ENCODE results near the gene XYLT1. TPM values are rescaled to one million over a fixed set of nuclear protein-coding genes. Genes with fewer than 3 reads are reported as not detected.

The XYLT1 gene
- total RNA-seq, 3 donors from 2014 or later, result 1.9 to 3.1 (median 2.3) TPM

GRCh38 chr16:17159617-17160016 is 311.1 kb downstream of the XYLT1 start:
- ATAC-seq (no peak), DNase-seq (no peak)
- H3K36me3 Mint-ChIP-seq (ENCODE audit: insufficient read depth), result peaks cover 20% of the 10 kb centered on the region
- no peaks in the 10 kb centered on the region for H3K27me3 Mint-ChIP-seq (ENCODE audit: low read depth)
- peaks cover 4% of the 10 kb centered on the region for H3K4me1 Mint-ChIP-seq (ENCODE audit: low read depth)
- no peak overlapping the region for H3K4me3 Mint-ChIP-seq
- H3K9me3 Mint-ChIP-seq, result no peaks in the 10 kb centered on the region

DNA sequence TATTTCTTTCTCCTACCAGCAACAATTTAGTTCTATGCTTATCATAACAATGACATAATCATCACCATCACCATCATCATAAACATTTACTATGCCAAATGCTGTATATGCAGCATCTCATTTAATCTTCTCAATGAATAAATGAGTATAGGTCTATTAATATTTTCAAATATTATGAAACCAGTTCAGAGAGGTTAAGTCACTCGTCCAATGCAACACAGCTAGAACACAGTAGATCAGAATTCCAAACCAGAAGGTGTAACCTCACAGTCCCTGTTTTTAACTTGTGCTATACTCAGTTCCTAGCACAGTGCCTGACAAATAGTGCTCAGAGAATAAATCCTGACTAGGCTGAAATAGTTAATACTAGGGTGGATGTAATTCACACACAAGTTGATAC is 314.8 kb downstream of the XYLT1 start:
- DNase-seq, result no peak
- no peaks in the 10 kb centered on the region for H3K27me3 Mint-ChIP-seq (ENCODE audit: low read depth)
- H3K9me3 Mint-ChIP-seq, result no peaks in the 10 kb centered on the region
- no peaks in the 10 kb centered on the region for H3K4me1 Mint-ChIP-seq (ENCODE audit: low read depth)
- H3K4me3 Mint-ChIP-seq, result no peak overlapping the region
- peaks cover 16% of the 10 kb centered on the region for H3K36me3 Mint-ChIP-seq (ENCODE audit: insufficient read depth)
- ATAC-seq, result no peak

GRCh38 chr16:17155485-17155884 is 315.3 kb downstream of the XYLT1 start:
- Mint-ChIP-seq H3K4me3 (no peak overlapping the region), H3K4me1 (ENCODE audit: low read depth) (no peaks in the 10 kb centered on the region), H3K9me3 (no peaks in the 10 kb centered on the region), H3K27me3 (ENCODE audit: low read depth) (no peaks in the 10 kb centered on the region), H3K36me3 (ENCODE audit: insufficient read depth) (peaks cover 16% of the 10 kb centered on the region)
- DNase-seq (no peak), ATAC-seq (no peak)

- Mint-ChIP-seq H3K27me3 (ENCODE audit: low read depth) (no peaks in the 10 kb centered on the region), H3K9me3 (no peaks in the 10 kb centered on the region), H3K4me1 (ENCODE audit: low read depth) (no peaks in the 10 kb centered on the region), H3K36me3 (ENCODE audit: insufficient read depth) (peaks cover 14% of the 10 kb centered on the region), H3K4me3 (no peak overlapping the region)
- DNase-seq, result no peak
- no peak for ATAC-seq
These were observed 315.8 kb downstream of the XYLT1 start for GRCh38 chr16:17154981-17155380.

- ATAC-seq (no peak), DNase-seq (no peak)
- H3K36me3 Mint-ChIP-seq (ENCODE audit: insufficient read depth), result no peaks in the 10 kb centered on the region
- no peaks in the 10 kb centered on the region for H3K4me1 Mint-ChIP-seq (ENCODE audit: low read depth)
- no peak overlapping the region for H3K4me3 Mint-ChIP-seq
- H3K27me3 Mint-ChIP-seq (ENCODE audit: low read depth), result no peaks in the 10 kb centered on the region
- H3K9me3 Mint-ChIP-seq, result no peaks in the 10 kb centered on the region
These were observed 318.4 kb downstream of the XYLT1 start for GRCh38 chr16:17152311-17152710.

DNA sequence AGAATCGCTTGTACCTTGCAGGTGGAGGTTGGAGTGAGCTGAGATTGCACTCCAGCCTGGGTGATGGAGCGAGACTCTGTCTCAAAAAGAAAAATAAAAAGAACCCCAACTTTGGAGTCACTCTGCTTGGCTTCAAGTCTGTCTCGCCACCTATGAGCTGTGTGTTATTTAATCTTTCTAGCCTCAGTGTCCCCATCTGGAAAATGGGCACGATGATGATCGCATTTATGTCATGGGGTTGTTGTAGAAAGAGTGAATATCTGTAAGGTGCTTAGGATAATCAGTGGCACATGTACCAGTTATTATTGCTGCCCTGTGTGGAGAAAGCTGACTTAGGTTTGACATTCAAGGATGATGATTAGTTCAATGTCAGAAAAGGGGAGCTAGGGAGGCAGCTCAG is 319.4 kb downstream of the XYLT1 start:
- Mint-ChIP-seq H3K27me3 (ENCODE audit: low read depth) (no peaks in the 10 kb centered on the region), H3K9me3 (no peaks in the 10 kb centered on the region), H3K36me3 (ENCODE audit: insufficient read depth) (peaks cover 2% of the 10 kb centered on the region), H3K4me3 (no peak overlapping the region), H3K4me1 (ENCODE audit: low read depth) (no peaks in the 10 kb centered on the region)
- DNase-seq, result no peak
- no peak for ATAC-seq

DNA sequence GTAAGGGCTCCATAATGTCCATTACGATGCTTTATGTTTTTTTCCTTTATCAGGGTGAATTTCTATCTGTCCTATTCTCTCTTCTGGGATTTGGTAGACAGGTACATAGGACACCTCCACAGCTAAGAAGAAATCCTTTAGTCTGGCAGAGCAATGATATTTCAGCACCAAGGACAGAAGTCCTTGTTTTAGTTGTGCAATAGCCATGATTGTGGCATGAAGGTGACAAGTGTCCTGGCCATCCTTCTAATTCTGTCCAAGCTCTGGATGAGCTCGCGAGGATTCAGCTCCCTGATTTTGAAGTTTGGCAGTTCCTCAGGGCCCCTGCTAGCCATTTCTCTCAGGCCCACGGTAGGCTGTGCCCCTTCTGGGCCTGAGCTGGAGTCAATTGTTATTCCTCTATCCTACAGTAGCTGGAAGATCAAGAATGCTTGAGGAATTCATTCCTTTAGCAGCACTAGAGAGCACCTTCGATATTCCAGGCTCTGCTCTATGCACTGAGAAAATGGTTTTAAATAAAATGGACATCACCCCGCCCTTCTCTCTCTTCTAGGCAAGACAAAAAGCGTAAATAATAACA is 320.8 kb downstream of the XYLT1 start:
- Mint-ChIP-seq H3K36me3 (ENCODE audit: insufficient read depth) (peaks cover 5% of the 10 kb centered on the region), H3K4me1 (ENCODE audit: low read depth) (no peaks in the 10 kb centered on the region), H3K9me3 (no peaks in the 10 kb centered on the region), H3K27me3 (ENCODE audit: low read depth) (no peaks in the 10 kb centered on the region), H3K4me3 (no peak overlapping the region)
- no peak for DNase-seq
- no peak for ATAC-seq

DNA sequence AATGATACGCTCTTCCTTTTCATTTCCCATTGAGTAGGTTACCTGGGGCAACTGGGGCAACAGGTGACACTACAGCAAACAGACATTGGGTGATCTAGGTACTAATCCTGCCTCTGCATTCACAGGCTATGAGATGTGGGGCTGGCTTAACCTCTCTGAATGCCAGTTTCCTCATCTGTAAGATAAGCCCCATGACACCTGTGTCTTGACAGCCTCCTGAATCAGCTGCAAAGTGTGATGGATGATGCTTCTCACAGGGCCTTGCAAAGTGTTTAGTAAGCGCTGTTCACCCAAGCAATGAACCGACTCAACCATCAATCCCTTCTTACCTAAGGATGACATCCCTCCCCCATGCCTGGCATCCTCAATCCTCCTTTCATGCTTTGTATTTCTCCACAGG is 322.8 kb downstream of the XYLT1 start:
- ATAC-seq (no peak), DNase-seq (no peak)
- peaks cover 5% of the 10 kb centered on the region for H3K36me3 Mint-ChIP-seq (ENCODE audit: insufficient read depth)
- H3K4me1 Mint-ChIP-seq (ENCODE audit: low read depth), result no peaks in the 10 kb centered on the region
- H3K27me3 Mint-ChIP-seq (ENCODE audit: low read depth), result no peaks in the 10 kb centered on the region
- H3K4me3 Mint-ChIP-seq, result no peak overlapping the region
- H3K9me3 Mint-ChIP-seq, result no peaks in the 10 kb centered on the region

DNA sequence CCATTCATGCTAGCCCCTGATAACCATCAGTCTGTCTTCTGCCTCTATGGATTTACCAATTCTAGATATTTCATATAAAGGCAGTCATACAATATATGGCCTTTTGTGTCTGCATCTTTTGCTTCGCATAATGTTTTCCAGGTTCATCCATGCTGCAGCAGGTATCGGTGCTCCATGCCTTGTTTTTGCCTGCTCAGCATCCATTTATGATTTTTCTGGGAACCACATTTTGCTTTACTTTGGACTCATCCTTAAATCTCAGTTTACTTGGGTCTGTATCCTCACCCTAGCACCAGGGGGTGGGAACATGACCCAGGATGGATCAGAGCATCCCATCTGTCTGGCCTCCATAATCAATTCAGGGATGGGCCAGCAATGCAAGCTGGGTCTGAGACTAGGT is 325.7 kb downstream of the XYLT1 start:
- DNase-seq (no peak), ATAC-seq (no peak)
- no peak overlapping the region for H3K4me3 Mint-ChIP-seq
- H3K36me3 Mint-ChIP-seq (ENCODE audit: insufficient read depth), result peaks cover 10% of the 10 kb centered on the region
- H3K9me3 Mint-ChIP-seq, result no peaks in the 10 kb centered on the region
- no peaks in the 10 kb centered on the region for H3K27me3 Mint-ChIP-seq (ENCODE audit: low read depth)
- H3K4me1 Mint-ChIP-seq (ENCODE audit: low read depth), result no peaks in the 10 kb centered on the region

- no peaks in the 10 kb centered on the region for H3K9me3 Mint-ChIP-seq
- ATAC-seq, result no peak
- peaks cover 15% of the 10 kb centered on the region for H3K36me3 Mint-ChIP-seq (ENCODE audit: insufficient read depth)
- H3K4me3 Mint-ChIP-seq, result no peak overlapping the region
- no peaks in the 10 kb centered on the region for H3K27me3 Mint-ChIP-seq (ENCODE audit: low read depth)
- no peaks in the 10 kb centered on the region for H3K4me1 Mint-ChIP-seq (ENCODE audit: low read depth)
- no peak for DNase-seq
These were observed 326.3 kb downstream of the XYLT1 start for GRCh38 chr16:17144431-17144830.

DNA sequence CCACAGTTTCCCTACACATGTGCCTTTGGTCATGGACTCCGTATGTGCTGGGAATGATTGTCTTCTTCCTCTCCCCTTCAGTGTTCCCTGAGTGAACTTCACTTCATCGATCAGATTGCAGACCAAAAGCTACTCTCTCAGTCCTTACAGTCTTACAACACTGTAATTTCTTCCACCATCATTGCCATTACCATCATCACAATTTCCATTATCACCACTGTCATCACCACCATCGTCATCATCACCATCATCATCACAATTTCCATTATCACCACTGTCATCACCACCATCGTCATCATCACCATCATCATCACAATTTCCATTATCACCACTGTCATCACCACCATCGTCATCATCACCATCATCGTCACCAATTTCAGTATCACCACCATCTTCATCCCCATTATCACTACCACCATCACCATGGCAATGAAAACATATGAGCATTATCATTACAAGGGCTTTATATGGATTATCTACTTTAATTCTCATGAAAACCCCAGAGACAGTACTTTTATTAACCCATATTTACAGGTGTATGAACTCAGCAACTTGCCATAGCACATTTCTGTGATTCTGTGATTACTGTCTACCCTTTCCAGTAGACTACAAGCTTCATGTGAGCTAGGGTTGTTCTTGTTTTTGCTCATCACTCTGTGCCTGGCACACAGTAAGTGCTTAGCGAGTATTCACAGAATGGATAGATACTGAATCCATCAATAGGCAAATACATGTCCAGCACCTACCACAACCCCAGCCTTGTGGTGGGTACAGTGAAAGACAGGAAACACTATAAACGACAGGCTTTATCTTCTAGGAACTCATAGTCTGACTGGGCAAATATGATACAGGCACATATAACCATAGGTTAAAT is 327.0 kb downstream of the XYLT1 start:
- Mint-ChIP-seq H3K36me3 (ENCODE audit: insufficient read depth) (peaks cover 16% of the 10 kb centered on the region), H3K4me1 (ENCODE audit: low read depth) (no peaks in the 10 kb centered on the region), H3K4me3 (no peak overlapping the region), H3K27me3 (ENCODE audit: low read depth) (no peaks in the 10 kb centered on the region), H3K9me3 (no peaks in the 10 kb centered on the region)
- no peak for ATAC-seq
- DNase-seq, result no peak

DNA sequence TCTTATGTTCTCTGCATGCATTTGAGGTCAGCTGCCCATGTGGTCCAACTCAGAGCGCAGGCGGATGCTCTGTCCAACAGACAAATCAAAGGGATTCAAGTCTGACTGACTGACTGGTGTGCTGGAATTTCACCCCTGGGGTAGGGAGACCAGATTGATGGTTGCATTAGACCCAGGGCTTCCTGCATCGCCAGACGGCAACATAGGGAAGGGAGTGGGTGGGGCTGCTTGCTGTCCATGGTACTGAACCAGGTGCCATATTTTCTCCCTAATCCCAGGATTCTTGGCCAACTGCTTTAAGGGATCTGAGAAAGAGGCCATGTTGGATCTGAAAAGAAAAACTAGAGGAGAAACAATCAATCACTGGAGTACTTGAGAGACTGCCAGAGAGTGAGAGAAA is 332.0 kb downstream of the XYLT1 start:
- no peak for DNase-seq
- Mint-ChIP-seq H3K9me3 (no peaks in the 10 kb centered on the region), H3K4me1 (ENCODE audit: low read depth) (peaks cover 8% of the 10 kb centered on the region), H3K27me3 (ENCODE audit: low read depth) (no peaks in the 10 kb centered on the region), H3K36me3 (ENCODE audit: insufficient read depth) (peaks cover 36% of the 10 kb centered on the region), H3K4me3 (no peak overlapping the region)
- ATAC-seq, result no peak

DNA sequence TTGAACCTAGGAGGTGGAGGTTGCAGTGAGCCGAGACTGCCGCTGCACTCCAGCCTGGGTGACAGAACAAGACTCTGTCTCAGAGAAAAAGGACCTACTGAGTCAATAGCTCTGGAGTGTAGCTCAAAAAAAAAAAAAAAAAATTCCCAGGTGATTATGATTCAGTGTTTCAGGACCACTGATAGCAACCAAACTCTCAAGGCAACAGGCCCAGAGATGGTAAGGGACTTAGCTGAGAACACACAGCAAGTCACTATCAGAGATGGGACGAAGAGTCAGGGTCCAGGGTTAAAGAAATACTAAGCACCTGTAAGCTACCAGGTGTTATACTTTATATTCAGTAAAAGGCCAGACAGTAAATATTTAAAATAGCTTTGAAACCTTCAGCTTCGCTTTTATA is 335.3 kb downstream of the XYLT1 start:
- ATAC-seq (no peak), DNase-seq (no peak)
- H3K9me3 Mint-ChIP-seq, result no peaks in the 10 kb centered on the region
- no peak overlapping the region for H3K4me3 Mint-ChIP-seq
- peaks cover 20% of the 10 kb centered on the region for H3K4me1 Mint-ChIP-seq (ENCODE audit: low read depth)
- H3K27me3 Mint-ChIP-seq (ENCODE audit: low read depth), result no peaks in the 10 kb centered on the region
- peaks cover 54% of the 10 kb centered on the region for H3K36me3 Mint-ChIP-seq (ENCODE audit: insufficient read depth)

DNA sequence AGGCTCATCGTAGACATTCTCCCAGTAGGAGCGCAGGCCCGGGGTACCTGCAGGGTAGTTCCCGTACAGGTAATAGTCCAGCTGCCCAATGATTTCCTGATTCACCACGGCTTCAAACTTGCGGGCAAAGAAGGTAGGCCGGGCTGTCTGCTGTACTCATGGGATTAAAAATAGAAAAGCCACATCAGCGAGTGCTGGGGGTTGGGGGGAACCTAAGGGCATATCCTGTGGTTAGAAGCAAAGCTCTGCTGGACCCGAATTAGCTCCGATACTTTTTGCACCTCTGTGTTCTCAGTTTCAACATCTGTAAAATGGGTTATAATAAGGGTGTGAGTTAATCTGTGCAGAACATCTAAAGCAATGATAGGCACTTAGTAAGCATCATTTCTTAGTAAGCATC is 336.2 kb downstream of the XYLT1 start:
- Mint-ChIP-seq H3K4me3 (no peak overlapping the region), H3K9me3 (no peaks in the 10 kb centered on the region), H3K36me3 (ENCODE audit: insufficient read depth) (peaks cover 59% of the 10 kb centered on the region), H3K4me1 (ENCODE audit: low read depth) (peaks cover 20% of the 10 kb centered on the region), H3K27me3 (ENCODE audit: low read depth) (no peaks in the 10 kb centered on the region)
- no peak for ATAC-seq
- DNase-seq, result no peak

DNA sequence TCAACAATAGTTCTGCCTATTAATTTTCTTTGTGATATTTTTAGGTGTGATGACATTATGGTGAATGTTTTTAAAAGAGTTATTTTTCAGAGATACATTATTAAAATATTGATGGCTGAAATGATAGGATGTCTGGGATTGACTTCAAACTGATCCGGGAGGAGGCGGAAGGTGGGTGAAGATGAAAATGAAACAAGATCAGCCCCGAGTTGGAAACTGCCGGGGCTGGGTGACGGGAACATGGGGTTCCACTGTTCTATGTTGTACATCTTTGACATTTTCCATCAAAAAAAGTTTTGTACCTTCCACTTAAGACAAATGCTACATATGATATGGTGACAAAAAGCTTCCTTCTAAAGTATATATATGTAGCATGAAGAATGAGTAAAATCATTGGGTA is 336.9 kb downstream of the XYLT1 start:
- Mint-ChIP-seq H3K9me3 (no peaks in the 10 kb centered on the region), H3K36me3 (ENCODE audit: insufficient read depth) (peaks cover 57% of the 10 kb centered on the region), H3K4me1 (ENCODE audit: low read depth) (peaks cover 20% of the 10 kb centered on the region), H3K4me3 (no peak overlapping the region), H3K27me3 (ENCODE audit: low read depth) (no peaks in the 10 kb centered on the region)
- ATAC-seq (no peak), DNase-seq (no peak)

All from activated T-cell treated with anti-CD3 and anti-CD28 coated beads, Interleukin-2, amount 50 U/mL, for 4 hours (primary cell).